ENCODE measurements around the gene SLC22A8. TPM values are rescaled to one million over a fixed set of nuclear protein-coding genes. Genes with fewer than 3 reads are reported as not detected.

SLC22A8 gene
- total RNA-seq, 1 donor from 2014 or later = not detected

DNA sequence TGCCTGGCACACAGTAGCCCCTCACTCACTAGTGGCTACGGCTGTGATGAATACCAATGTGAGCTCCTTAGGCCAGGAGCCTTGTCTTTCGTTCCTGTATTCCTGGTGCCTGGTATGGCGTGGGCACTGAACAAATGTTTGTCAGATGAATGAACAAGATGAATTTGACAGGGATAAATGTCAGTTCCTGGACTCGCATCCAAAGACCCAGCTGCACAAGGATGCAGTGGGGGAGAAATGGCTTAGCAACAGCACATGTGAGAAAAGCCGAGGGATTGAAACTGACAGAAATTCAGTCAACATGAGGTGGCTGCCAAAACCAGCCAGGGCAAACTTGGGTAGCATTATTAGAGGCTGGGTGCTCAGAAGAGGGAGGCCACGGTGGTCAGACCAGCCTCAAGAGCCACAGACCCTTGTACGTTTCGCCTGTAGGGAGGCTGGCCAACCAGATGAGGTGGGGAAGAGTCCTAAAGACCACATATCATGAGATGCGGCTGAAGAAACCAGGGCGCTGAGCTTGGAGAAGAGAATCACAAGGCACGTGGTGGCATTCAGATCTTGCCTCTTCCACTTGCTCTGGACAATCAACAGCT lies 7.7 kb upstream of the SLC22A8 start:
- Mint-ChIP-seq H3K4me1 (ENCODE audit: unreplicated experiment) (peaks cover 6% of the 10 kb centered on the region), H3K9me3 (ENCODE audit: unreplicated experiment) (no peaks in the 10 kb centered on the region), H3K27me3 (ENCODE audit: unreplicated experiment) (peaks cover 27% of the 10 kb centered on the region), H3K4me3 (ENCODE audit: unreplicated experiment) (no peak overlapping the region), H3K36me3 (ENCODE audit: unreplicated experiment) (no peaks in the 10 kb centered on the region), H3K27ac (ENCODE audit: unreplicated experiment) (no peak overlapping the region)
- TF ChIP-seq, protein P1, sequence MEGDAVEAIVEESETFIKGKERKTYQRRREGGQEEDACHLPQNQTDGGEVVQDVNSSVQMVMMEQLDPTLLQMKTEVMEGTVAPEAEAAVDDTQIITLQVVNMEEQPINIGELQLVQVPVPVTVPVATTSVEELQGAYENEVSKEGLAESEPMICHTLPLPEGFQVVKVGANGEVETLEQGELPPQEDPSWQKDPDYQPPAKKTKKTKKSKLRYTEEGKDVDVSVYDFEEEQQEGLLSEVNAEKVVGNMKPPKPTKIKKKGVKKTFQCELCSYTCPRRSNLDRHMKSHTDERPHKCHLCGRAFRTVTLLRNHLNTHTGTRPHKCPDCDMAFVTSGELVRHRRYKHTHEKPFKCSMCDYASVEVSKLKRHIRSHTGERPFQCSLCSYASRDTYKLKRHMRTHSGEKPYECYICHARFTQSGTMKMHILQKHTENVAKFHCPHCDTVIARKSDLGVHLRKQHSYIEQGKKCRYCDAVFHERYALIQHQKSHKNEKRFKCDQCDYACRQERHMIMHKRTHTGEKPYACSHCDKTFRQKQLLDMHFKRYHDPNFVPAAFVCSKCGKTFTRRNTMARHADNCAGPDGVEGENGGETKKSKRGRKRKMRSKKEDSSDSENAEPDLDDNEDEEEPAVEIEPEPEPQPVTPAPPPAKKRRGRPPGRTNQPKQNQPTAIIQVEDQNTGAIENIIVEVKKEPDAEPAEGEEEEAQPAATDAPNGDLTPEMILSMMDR (IDR thresholded peaks at IDR 0.05) = no peak
- no peak for DNase-seq (ENCODE audit: extremely low spot score, unreplicated experiment)

- TF ChIP-seq, protein P1 (IDR thresholded peaks at IDR 0.05) = no peak
- no peak overlapping the region for H3K4me3 Mint-ChIP-seq (ENCODE audit: unreplicated experiment)
- peaks cover 12% of the 10 kb centered on the region for H3K4me1 Mint-ChIP-seq (ENCODE audit: unreplicated experiment)
- DNase-seq (ENCODE audit: extremely low spot score, unreplicated experiment) = no peak
- no peaks in the 10 kb centered on the region for H3K36me3 Mint-ChIP-seq (ENCODE audit: unreplicated experiment)
- no peaks in the 10 kb centered on the region for H3K9me3 Mint-ChIP-seq (ENCODE audit: unreplicated experiment)
- H3K27me3 Mint-ChIP-seq (ENCODE audit: unreplicated experiment) = peaks cover 22% of the 10 kb centered on the region
- H3K27ac Mint-ChIP-seq (ENCODE audit: unreplicated experiment) = no peak overlapping the region
Observed at GRCh38 chr11:63022441-63022840, 6.8 kb upstream of the SLC22A8 start.

- DNase-seq (ENCODE audit: extremely low spot score, unreplicated experiment) = no peak
- H3K27me3 Mint-ChIP-seq (ENCODE audit: unreplicated experiment) = peaks cover 22% of the 10 kb centered on the region
- H3K36me3 Mint-ChIP-seq (ENCODE audit: unreplicated experiment) = no peaks in the 10 kb centered on the region
- H3K27ac Mint-ChIP-seq (ENCODE audit: unreplicated experiment) = no peak overlapping the region
- TF ChIP-seq, protein P1 (IDR thresholded peaks at IDR 0.05) = peak; percentile 37
- no peak overlapping the region for H3K4me3 Mint-ChIP-seq (ENCODE audit: unreplicated experiment)
- H3K4me1 Mint-ChIP-seq (ENCODE audit: unreplicated experiment) = peaks cover 15% of the 10 kb centered on the region
- H3K9me3 Mint-ChIP-seq (ENCODE audit: unreplicated experiment) = no peaks in the 10 kb centered on the region
Observed at GRCh38 chr11:63020671-63021291, 5.1 kb upstream of the SLC22A8 start.

GRCh38 chr11:63019506-63019905 lies 3.9 kb upstream of the SLC22A8 start:
- DNase-seq (ENCODE audit: extremely low spot score, unreplicated experiment) = no peak
- peaks cover 15% of the 10 kb centered on the region for H3K4me1 Mint-ChIP-seq (ENCODE audit: unreplicated experiment)
- no peaks in the 10 kb centered on the region for H3K9me3 Mint-ChIP-seq (ENCODE audit: unreplicated experiment)
- TF ChIP-seq, protein P1 (IDR thresholded peaks at IDR 0.05) = no peak
- peaks cover 24% of the 10 kb centered on the region for H3K27me3 Mint-ChIP-seq (ENCODE audit: unreplicated experiment)
- no peak overlapping the region for H3K4me3 Mint-ChIP-seq (ENCODE audit: unreplicated experiment)
- no peaks in the 10 kb centered on the region for H3K36me3 Mint-ChIP-seq (ENCODE audit: unreplicated experiment)
- H3K27ac Mint-ChIP-seq (ENCODE audit: unreplicated experiment) = no peak overlapping the region

GRCh38 chr11:63017306-63017974 lies 1.8 kb upstream of the SLC22A8 start:
- TF ChIP-seq, protein P1 (IDR thresholded peaks at IDR 0.05) = no peak
- H3K4me3 Mint-ChIP-seq (ENCODE audit: unreplicated experiment) = no peak overlapping the region
- H3K4me1 Mint-ChIP-seq (ENCODE audit: unreplicated experiment) = peaks cover 9% of the 10 kb centered on the region
- H3K27ac Mint-ChIP-seq (ENCODE audit: unreplicated experiment) = no peak overlapping the region
- no peaks in the 10 kb centered on the region for H3K9me3 Mint-ChIP-seq (ENCODE audit: unreplicated experiment)
- H3K27me3 Mint-ChIP-seq (ENCODE audit: unreplicated experiment) = peaks cover 35% of the 10 kb centered on the region
- no peaks in the 10 kb centered on the region for H3K36me3 Mint-ChIP-seq (ENCODE audit: unreplicated experiment)
- DNase-seq (ENCODE audit: extremely low spot score, unreplicated experiment) = no peak

All from osteocyte (in vitro differentiated cells).